HG03066 (cell line): Measurements from ENCODE around the gene AP3M1.

Source experiments
- ATAC-seq: cut with Tn5 transposase; IDR thresholded peaks from one replicate; pipeline ENCODE4 v1.9.1; 2021; ENCODE audit warnings: low read depth; ENCODE audit not compliant: unreplicated experiment

Gene AP3M1

DNA sequence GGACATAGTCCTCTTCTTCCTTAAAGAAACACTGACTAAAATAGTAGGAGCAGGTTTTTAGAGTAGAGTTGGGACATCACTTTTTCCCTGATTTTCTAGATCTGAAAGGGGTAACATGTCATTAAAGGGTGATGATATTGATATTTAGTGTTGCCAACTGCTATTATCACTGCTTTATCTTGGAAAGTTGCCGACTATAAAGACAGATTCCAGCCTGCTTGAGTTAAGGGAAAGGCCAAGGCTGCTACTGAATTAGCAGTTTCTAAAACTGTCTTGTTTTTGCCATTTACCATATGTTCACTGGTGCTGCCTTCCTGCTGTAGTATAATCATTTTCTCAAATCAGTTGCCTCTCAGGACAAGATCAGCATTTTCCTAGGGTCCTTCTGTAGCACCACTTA is 29.7 kb downstream of the AP3M1 start:
- no peak for ATAC-seq

DNA sequence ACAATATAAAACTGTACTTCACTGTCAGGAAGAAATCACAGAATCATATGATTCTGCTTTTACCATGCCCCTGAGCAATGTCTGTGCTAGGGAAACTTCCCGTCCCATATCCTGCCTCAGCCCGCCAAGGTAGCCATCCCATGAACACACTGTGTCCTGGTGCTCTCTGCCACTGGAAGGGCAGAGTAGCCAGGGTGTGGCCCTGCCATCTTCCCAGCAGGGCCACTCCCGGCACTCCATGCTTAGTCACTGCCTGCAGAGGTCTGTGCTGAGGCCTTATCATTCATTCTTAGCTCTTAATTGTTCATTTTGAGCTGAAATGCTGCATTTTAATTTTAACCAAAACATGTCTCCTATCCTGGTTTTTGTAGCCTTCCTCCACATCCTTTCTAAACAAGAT is 31.8 kb downstream of the AP3M1 start:
- no peak for ATAC-seq

DNA sequence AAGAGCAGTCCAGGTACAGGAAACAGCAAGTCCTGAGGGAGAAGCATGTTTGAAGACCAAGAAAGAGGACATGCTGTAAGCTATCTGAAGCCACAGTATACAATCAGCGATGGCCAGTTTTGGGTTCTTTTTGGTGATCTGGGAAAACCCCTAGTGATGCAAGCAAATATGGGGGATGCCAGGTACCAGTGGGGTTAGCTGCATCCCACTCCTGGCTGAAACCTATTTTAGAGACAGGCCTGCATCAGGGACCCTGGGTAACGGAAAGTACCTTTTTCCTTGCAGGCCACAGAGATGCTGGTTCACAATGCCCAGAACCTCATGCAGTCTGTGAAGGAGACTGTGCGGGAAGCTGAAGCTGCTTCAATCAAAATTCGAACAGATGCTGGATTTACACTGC is 32.9 kb downstream of the AP3M1 start:
- no peak for ATAC-seq

DNA sequence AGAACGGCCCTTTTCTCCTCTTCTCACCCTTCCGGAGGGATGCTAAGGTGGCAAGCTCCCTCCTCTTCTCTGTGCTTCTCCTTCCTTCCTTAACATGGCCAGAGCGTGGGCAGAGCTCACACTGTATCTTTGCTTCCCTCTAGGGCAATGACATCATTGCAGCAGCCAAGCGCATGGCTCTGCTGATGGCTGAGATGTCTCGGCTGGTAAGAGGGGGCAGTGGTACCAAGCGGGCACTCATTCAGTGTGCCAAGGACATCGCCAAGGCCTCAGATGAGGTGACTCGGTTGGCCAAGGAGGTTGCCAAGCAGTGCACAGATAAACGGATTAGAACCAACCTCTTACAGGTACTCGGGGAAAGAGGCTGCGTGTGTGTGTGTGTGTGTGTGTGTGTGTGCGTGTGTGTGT is 36.6 kb downstream of the AP3M1 start:
- no peak for ATAC-seq

DNA sequence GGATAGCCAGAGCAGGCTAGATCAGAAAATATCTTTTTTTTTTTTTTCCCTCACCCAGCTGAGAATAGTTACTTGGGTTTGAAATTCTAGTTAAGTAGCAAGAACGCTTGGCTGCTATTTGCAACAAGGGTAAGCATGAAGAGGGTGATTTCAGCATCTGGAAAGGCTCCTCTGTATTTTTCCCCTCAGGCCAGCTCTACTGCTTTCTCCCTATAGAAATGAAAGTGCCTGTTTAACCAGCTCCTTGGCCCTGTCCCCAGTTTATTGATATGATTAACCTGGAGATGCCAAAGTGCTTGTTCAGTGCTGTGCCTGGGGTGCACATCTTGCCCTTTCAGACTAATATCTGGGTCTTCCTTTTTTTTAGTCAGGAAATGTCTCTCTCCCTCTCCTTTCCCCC is 37.1 kb downstream of the AP3M1 start:
- ATAC-seq = no peak

DNA sequence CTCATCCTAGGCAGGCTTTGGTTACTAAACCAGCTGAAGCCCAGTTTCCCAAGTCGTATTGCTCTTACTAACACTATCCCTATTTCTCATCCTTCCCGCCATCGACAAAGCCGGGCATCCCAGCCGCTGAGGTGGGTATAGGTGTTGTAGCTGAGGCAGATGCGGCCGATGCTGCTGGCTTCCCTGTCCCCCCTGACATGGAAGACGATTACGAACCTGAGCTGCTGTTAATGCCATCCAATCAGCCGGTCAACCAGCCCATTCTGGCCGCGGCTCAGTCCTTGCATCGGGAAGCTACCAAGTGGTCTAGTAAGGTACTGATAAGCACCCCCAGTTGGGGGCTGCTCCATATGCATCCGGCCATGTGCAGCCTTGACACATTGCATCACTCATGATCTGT is 38.8 kb downstream of the AP3M1 start:
- no peak for ATAC-seq

DNA sequence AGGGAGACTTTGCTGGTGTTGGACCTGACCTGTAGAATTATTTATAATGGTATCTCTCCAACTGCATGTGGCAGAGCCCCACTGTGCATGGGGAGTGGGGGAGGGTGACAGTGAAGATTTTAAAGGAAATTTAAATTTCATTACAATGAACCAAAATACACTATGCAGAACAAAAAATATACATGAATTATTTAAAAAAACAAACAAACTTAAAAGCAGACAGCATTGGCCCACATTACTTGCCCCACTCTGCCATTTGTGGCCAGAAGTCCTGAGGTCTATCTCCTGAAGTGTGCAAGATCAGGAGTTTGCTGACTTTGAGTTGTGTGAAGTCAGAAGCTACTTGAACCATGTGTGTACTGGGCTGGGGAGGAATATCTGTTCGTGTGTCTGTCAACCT is 40.5 kb downstream of the AP3M1 start:
- ATAC-seq = no peak

DNA sequence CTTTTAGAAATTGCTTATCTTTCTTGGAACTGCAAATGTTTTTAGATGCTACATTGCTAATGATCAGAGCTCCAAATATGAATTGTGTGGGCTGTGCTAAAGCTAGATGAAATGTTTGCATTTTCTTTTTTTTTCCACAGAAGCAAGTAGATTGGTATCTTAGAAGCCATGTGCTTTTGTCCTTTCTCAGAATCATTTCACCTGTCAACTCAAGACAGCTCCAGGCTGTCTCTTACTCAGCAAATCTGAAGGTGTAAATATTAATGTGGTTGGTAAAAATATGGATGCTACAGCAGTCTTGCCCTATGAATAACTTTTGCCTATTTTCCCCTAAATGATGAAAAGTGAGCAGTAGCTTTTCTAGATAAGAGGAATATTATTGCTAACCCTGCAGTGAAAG is 41.2 kb downstream of the AP3M1 start:
- no peak for ATAC-seq

DNA sequence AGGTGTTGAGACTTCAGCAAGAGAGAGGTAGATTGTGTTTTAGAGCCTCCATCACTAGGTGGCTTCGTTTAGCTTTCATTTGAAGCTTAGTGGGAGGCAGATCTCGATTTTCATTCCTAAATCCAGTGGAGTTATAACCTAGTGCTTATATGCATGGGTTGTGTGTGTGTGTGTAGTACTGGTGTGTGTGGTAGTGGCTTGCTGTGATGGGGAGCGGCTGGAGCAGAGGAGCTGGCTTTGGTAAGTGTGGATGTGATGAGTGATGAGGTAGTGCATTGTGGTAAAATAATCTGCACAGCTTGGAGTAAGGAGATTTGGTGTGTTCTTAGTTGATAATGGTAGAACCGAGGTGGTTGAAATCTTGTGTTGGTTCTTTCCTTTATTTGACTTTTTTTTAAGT is 43.2 kb downstream of the AP3M1 start:
- no peak for ATAC-seq

DNA sequence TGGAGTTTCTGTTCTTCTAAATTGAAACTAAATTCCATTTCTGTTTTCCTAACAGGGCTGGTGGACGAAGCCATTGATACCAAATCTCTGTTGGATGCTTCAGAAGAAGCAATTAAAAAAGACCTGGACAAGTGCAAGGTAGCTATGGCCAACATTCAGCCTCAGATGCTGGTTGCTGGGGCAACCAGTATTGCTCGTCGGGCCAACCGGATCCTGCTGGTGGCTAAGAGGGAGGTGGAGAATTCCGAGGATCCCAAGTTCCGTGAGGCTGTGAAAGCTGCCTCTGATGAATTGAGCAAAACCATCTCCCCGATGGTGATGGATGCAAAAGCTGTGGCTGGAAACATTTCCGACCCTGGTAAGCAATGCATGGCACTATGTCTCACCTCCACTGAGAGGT is 45.6 kb downstream of the AP3M1 start:
- no peak for ATAC-seq

DNA sequence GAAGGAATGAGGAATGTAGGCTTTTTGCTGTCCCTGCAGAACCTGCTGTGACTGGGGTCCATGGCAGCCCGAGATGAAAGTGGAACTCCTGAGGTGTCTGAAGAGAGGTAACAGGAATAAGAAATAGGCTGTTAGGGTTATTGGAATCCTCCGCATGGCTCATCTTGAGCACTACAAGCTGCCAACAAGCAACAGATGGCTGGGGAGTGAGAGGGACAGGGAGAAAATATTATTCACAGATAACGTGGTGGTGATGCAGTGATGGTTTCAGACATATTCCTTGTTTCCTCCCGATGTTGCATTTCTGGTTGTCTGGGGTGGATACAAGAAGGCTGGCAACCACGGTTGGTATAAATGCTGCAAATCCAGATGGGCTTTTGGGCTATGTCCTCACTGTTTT is 46.1 kb downstream of the AP3M1 start:
- ATAC-seq = no peak

DNA sequence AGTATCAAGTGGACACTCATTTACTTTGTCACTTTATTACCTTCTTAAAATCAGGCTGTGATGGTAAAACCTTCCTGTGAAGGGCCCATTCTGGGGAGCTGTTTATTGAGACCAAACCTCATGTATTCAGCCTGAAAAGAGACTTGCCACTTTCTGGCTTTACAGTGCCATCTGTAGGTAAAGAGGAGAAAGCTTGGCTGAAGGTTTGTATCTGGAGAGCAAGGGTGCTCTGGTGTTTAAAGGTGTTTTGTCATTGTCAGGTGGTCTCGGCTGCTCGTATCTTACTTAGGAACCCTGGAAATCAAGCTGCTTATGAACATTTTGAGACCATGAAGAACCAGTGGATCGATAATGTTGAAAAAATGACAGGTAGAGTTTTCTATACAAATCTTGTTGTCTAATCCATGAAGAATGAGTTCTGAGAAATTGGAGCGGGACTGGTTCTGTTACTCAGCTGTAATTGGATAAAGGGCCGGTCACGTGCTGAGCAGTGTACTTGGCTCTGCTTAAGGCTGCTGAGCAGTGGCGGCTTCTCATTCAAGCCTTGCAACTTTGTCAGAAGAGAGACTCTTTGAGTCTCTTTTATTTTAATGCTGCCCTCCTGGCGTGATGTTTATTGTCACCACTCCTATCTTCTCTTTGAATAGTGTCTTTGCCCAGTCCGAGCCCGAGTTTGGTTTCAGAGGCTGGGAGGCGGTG is 46.9 kb downstream of the AP3M1 start:
- ATAC-seq = no peak

DNA sequence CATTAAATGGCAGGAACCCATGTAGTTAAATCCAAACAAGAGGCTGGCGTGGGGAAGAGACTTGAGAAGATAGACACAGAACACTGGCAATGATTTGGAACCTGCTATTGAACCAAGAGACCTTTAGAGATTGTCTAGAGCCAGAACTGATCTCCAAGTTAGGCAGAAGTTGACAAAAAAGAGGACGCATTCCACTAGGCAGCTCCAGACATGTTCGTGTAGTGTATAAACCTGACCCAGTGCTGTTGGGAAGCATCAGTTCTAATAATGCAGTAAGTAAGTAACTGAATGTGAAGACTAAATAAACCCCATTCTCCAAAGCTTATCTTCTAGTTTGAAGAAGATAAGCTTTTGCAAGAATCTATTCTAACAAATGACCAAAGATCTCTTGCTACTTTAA is 50.8 kb downstream of the AP3M1 start:
- ATAC-seq = no peak

DNA sequence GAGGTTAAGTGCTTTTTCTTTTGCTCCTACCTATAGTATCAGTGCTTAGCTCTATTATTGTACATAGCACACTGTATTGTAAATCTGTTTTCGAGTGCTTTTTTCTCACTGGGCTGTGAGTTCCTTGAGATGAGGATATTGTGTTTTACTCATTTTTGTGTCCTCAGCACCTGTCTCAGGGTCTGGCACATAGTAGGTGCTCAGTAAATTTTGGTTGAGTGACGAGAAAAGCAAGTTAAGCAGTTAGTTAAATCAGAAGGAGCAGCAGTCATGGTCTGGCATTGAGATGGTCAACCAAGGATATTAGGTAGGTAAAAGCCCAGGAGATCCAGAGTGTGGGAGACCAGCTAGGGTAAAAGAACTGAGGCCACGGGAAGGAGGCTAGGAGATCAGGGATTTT is 51.2 kb downstream of the AP3M1 start:
- ATAC-seq = no peak

DNA sequence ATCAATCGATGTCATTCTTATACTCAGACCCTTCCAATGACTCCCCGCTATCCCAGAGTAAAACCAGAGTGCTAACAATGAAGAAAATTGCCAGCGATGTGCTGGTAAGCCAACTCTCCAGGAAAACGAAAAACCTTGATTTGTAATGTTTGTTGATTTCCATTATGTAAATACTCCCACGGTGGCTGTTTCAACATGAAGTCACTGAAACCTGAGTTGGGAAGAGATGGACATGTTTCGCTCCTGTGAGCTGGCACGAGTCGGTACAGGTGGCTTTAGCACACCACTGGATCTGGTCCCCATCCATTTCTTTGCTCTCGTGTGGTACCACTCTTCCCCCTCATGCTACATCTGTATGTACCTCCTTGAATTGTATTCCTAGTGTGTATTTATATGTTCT is 52.9 kb downstream of the AP3M1 start:
- no peak for ATAC-seq

DNA sequence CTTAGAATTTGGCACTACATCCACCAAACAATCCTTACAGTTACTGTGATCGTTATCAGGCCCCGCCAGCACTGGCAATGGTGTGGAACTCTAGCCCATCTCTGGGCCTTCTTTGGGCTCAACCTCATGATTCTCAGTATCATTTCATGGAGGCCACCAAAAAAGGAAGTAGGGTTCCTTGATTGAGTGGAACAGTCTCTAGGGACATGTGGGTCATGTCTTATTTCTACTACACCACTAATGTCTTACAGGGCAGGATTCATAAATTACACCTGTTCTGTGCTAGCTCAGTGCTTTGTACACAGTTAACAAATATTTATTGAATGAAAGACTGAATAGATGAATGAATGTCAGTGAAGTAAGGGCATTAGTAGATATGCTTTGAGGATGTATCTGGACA is 53.9 kb downstream of the AP3M1 start:
- ATAC-seq = peak; percentile 90

DNA sequence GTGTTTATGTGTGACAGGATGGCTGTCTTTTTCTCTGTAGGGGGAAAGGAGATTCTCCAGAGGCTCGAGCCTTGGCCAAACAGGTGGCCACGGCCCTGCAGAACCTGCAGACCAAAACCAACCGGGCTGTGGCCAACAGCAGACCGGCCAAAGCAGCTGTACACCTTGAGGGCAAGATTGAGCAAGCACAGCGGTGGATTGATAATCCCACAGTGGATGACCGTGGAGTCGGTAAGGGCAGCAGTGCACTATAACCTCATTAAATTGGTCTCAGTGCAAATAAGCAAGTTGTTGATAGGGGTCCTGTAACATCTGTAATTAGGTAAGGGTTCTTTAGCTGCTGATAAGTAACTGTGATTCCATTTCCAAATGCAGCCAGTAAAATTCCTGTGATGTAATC is 56.4 kb downstream of the AP3M1 start:
- ATAC-seq = no peak

DNA sequence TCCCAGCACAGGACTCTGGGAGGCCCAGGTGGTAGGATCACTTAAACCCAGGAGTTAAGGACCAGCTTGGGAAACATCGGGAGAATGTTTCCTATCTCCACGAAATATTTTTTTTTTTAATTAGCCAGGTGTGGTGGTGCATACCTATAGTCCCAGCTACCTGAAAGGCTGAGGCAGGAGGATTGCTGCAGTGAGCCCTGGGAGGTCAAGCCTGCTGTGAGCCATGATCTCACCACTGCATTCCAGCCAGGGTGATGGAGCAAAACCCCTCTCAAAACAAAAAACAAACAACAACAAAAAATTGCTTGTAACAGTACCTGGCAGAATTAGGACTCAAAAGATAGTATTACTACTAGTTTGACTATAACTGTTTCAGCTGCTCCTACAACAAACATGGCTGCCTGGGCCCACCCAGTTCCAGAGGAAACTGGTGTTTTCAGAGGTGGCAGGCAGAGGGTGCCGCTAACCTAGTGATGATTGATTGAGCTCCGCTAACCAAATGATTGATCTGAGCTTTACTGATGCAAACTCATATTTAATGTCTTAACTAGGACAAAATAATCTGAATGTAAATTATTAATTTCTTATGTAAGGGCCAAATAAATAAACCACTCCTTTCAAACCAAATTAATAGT is 57.0 kb downstream of the AP3M1 start:
- no peak for ATAC-seq

DNA sequence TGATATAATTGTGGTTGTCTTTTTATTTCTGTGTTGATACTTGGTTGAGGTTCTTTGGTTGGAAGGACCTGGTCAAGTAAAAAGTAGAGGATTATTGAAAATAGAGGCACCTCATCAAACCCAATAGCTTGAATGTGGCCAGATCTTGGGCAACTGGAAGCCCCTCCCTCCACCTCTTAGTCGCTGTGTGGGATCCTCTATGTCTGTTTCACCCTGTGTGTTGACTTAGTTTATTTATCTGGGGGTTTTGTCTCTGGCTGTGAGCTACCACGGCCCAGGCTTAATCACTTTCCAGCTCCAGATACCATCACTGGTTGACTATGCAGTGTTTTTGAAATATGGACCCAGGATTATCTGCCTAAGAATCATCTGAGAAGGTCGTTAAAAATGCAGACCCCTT is 58.3 kb downstream of the AP3M1 start:
- ATAC-seq = no peak

DNA sequence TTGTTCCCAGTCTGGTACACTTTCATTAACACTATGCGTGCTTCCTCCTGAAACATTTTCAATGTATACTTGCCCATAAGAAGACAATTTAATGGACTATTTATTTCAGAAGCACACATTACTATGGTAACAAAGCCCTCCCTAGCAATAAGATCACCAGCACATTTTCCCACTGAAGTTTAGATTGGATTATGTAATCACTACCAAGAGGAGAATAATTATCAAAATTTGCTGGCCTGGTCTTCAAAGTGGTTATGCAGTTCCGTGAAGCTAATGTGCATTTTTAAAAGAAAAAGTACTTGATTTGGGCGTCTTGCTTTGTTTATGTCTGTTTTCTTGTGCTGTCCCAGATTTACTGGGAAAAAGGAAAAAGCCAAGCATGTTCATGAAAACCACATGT is 61.9 kb downstream of the AP3M1 start:
- ATAC-seq = no peak

DNA sequence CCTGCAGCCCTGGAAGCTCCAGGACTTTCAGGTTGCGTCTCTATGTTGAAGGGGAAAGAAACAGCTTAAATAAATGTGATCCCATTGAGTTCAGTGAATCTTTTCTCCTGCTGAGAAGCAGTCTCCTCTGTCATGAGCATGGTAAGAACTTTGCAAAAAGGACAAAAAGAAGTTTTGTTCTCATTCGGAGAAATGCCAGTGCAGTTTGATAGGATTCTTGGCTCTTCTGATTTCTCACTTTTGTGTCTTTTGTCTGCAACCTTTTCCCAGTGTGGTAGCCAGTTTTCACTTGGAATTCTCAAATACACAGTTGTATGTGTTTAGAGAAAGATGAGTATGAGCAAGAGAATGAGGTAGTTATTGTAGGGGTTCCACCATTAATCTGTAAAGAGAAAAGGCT is 64.3 kb downstream of the AP3M1 start:
- no peak for ATAC-seq

DNA sequence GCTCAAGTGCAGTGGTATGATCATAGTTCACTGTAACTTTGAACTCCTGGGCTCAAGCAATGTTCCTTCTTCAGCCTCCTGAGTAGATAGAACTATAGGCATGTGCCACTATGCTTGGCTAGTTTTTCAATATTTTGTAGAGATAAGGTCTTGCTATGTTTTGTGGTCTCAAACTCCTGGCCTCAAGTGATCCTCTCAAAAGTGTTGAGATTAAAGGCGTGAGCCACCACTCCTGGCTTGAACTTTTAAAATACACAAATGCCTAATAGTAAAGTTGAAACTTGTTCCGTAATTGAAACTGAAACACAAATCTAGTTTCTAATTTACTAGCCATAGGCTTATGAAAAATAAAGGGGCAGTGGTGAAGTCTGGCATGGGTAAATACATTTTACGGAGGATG is 65.7 kb downstream of the AP3M1 start:
- ATAC-seq = no peak

DNA sequence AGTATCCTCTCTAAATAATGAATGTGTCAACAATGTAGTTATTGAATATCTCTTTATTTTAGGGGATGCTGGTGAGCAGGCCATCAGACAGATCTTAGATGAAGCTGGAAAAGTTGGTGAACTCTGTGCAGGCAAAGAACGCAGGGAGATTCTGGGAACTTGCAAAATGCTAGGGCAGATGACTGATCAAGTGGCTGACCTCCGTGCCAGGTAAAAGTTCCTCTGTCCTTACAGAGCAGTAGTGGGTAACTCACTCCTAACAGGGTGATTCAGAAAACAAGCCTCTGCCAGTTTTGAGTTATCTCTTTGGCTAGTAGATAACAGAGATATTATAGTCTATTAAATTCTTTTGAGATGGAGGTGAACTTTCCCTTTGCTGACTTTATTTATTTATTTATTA is 67.3 kb downstream of the AP3M1 start:
- ATAC-seq = no peak
